ENCODE measurements around the gene GAS2.

DNA sequence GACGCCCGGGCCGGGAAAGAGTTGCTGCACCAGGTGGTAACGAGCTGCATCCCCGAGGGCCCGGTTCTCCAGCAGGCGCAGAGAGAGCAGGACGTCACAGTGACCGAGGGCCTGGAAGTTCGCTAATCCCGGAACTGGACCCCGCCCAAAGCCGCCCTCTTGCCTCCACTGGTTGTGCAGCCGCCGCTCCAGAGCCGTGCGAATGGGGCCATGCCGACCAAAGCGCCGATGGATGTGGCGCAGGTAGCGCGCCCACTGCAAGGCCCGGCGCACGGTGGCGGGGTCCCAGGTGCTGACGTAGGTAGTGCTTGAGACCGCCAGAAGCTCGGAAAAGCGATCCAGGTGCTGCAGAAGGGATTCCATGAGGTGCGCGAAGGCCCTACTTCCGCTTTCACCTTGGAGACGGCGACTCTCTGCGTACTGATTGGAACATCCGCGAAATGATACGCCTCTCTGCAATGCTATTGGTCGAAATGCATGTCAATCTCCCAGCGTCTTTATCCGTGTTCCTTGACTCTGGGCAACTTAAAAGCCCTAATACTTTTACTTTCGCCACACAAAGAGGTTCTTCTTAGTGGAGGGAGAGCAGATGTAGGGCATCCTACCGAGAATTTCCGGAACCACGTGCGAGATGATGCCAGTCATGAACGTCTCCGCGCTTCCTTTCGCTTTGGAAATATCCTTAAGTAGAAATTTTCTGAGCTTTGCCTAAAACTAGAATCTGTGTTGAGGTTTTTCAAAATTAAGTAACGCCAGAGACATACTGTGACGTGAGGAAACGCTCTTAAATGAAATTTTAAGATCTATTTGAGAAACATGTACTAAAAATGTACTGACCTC lies 40.7 kb upstream of the GAS2 start, which contains the start of gene FANCF:
- TF ChIP-seq, protein P1, sequence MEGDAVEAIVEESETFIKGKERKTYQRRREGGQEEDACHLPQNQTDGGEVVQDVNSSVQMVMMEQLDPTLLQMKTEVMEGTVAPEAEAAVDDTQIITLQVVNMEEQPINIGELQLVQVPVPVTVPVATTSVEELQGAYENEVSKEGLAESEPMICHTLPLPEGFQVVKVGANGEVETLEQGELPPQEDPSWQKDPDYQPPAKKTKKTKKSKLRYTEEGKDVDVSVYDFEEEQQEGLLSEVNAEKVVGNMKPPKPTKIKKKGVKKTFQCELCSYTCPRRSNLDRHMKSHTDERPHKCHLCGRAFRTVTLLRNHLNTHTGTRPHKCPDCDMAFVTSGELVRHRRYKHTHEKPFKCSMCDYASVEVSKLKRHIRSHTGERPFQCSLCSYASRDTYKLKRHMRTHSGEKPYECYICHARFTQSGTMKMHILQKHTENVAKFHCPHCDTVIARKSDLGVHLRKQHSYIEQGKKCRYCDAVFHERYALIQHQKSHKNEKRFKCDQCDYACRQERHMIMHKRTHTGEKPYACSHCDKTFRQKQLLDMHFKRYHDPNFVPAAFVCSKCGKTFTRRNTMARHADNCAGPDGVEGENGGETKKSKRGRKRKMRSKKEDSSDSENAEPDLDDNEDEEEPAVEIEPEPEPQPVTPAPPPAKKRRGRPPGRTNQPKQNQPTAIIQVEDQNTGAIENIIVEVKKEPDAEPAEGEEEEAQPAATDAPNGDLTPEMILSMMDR (IDR thresholded peaks at IDR 0.05), result no peak
- no peak for TF ChIP-seq POLR2A (IDR thresholded peaks at IDR 0.05)
- peak; percentile 83 to 86 for TF ChIP-seq POLR2AphosphoS5 (IDR thresholded peaks at IDR 0.05; ENCODE audit: insufficient read depth in 1 of 2, low read depth in 1 of 2)
